K562 (cell line): ENCODE measurements around the gene CLEC3B. TPM values are rescaled to one million over a fixed set of nuclear protein-coding genes. Genes with fewer than 3 reads are reported as not detected.

ENCODE experiments used
- ATAC-seq: fragments of 200-7000 bp; cut with Tn5 transposase; 3 replicates; pipeline ENCODE4 v1.9.1; 2020; ENCODE audit warnings: moderate library complexity
- BruUV-seq: library from RNA; stranded (reverse); fragments of 400-500 nt; replicated peaks from 2 replicates; lab custom pipeline; 2021; lab: Mats Ljungman, UMichigan
- CTCF ChIA-PET: fragments of 300-600 bp; formaldehyde crosslinking; extraction: SDS; loops from one replicate; lab custom pipeline; 2021; ENCODE audit warnings: low intra/inter-chr PET ratio; lab: Yijun Ruan, JAX
- POLR2A ChIA-PET: fragments of 300-600, 350-650 bp; sonication (Branson Sonifier 250); formaldehyde crosslinking; extraction: SDS; loops from one replicate; lab custom pipeline; 2021; ENCODE audit warnings: antibody characterized with exemption, inconsistent platforms; lab: Yijun Ruan, JAX
- DNase-seq, 4 experiments: peaks; one replicate each; pipeline versions ENCODE4 v3.0.0 to v3.0.0-alpha.2; 2011 to 2018; ENCODE audit warnings: low spot score in 3 of 4, mixed read lengths in 3 of 4; ENCODE audit errors: extremely low read depth in 1 of 4
- FAIRE-seq: peaks from 2 replicates; lab custom pipeline; 2011; peaks lifted over from hg19 to GRCh38; lab: Jason Lieb, UNC
- H2AFZ ChIP-seq: 2 replicates; pipeline ENCODE4 v1.6.0; 2011; ENCODE audit warnings: low read depth, low read length, control low read depth, inconsistent platforms
- H3K27ac ChIP-seq: fragments of 200-600 bp; 3 replicates; pipeline ENCODE4 v1.8.0; 2011; ENCODE audit warnings: low read depth, mild to moderate bottlenecking, control low read depth, inconsistent platforms, low read length, moderate library complexity, mixed read lengths; ENCODE audit errors: extremely low read depth
- H3K27me3 ChIP-seq, 2 experiments: fragments of 300-600 bp in 1 of 2; 2 replicates in 1 of 2; 3 replicates in 1 of 2; pipeline versions ENCODE4 v1.6.0 to v1.8.0; 2011; ENCODE audit warnings: inconsistent platforms in 2 of 2, low read length in 2 of 2, mild to moderate bottlenecking in 1 of 2, mixed read lengths in 1 of 2, moderate library complexity in 1 of 2; ENCODE audit not compliant: control insufficient read depth in 2 of 2, insufficient read depth in 2 of 2
- H3K36me3 ChIP-seq: fragments of 300-600 bp; 3 replicates; pipeline ENCODE4 v1.8.0; 2011; ENCODE audit warnings: mild to moderate bottlenecking, low read length, inconsistent platforms; ENCODE audit not compliant: control insufficient read depth, insufficient read depth
- H3K4me1 ChIP-seq, 2 experiments: fragments of 200-600 bp in 1 of 2; replicated peaks in 1 of 2; 2 replicates in 1 of 2; 3 replicates in 1 of 2; pipeline versions ENCODE4 v1.5.1 to v1.8.0; 2011; ENCODE audit warnings: inconsistent platforms in 2 of 2, low read length in 2 of 2, mild to moderate bottlenecking in 1 of 2, mixed read lengths in 1 of 2, moderate library complexity in 1 of 2; ENCODE audit not compliant: control insufficient read depth in 2 of 2, insufficient read depth in 2 of 2
- H3K4me2 ChIP-seq: 2 replicates; pipeline ENCODE4 v1.6.1; 2011; ENCODE audit warnings: low read length, control low read depth, inconsistent platforms, mixed read lengths; ENCODE audit not compliant: insufficient read depth
- H3K4me3 ChIP-seq: fragments of 200-600 bp; sonication (generic), shearing (Covaris generic); 2 replicates; pipeline ENCODE4 v1.5.1; 2016; ENCODE audit warnings: control low read depth, inconsistent platforms
- H3K79me2 ChIP-seq: fragments of 200-600 bp; 3 replicates; pipeline ENCODE4 v1.8.0; 2011; ENCODE audit warnings: low read length, inconsistent platforms; ENCODE audit not compliant: control insufficient read depth, insufficient read depth
- H3K9ac ChIP-seq, 2 experiments: 2 replicates each; pipeline versions ENCODE4 v1.6.0 to v1.6.1; 2011; ENCODE audit warnings: low read depth in 2 of 2, low read length in 2 of 2, control low read depth in 1 of 2, inconsistent platforms in 1 of 2, mild to moderate bottlenecking in 1 of 2, mixed read lengths in 1 of 2; ENCODE audit not compliant: insufficient read depth in 1 of 2
- H3K9me1 ChIP-seq: one replicate; pipeline ENCODE4 v1.6.0; 2011; ENCODE audit warnings: inconsistent platforms, mild to moderate bottlenecking, low read length, moderate library complexity; ENCODE audit not compliant: control insufficient read depth, insufficient read depth
- H3K9me3 ChIP-seq: replicated peaks from 2 replicates; pipeline ENCODE4 v1.5.1; 2011; ENCODE audit warnings: low read depth, low read length, inconsistent platforms; ENCODE audit not compliant: control insufficient read depth, insufficient read depth
- H4K20me1 ChIP-seq: replicated peaks from 2 replicates; pipeline ENCODE4 v1.6.1; 2011; ENCODE audit warnings: low read length, inconsistent platforms, mixed read lengths; ENCODE audit not compliant: control insufficient read depth, insufficient read depth
- CREBBP ChIP-seq: IDR thresholded peaks from one replicate; pipeline ENCODE4 v1.6.1; 2012; ENCODE audit warnings: low read depth, mild to moderate bottlenecking, control low read depth, inconsistent platforms, low read length
- MGA ChIP-seq: fragments of 450-650 bp; IDR thresholded peaks from 2 replicates; pipeline ENCODE4 v1.6.1; 2016; ENCODE audit warnings: mild to moderate bottlenecking, moderate library complexity
- NR2C1 ChIP-seq, 2 experiments: fragments of 450-650 bp; IDR thresholded peaks; 2 replicates each; pipeline ENCODE4 v1.6.1; 2017; ENCODE audit warnings: mild to moderate bottlenecking in 2 of 2, antibody characterized with exemption in 1 of 2, inconsistent platforms in 1 of 2, missing compliant biosample characterization in 1 of 2, missing genetic modification characterization in 1 of 2
- RAD51 ChIP-seq: fragments of 450-650 bp; IDR thresholded peaks from 2 replicates; pipeline ENCODE4 v1.7.1; 2016; ENCODE audit warnings: low read depth, mild to moderate bottlenecking, borderline replicate concordance
- ZNF395 ChIP-seq: fragments of 200-800 bp; sonication (Bioruptor generic); IDR thresholded peaks from 2 replicates; pipeline ENCODE4 v1.6.1; 2017; ENCODE audit warnings: missing genetic modification characterization, missing compliant biosample characterization
- WGBS: fragments of 100-300 bp; shearing (Covaris generic); methylation state at CpG from one replicate; pipeline ENCODE4 v1.1.6; 2016; ENCODE audit warnings: low coverage, mixed read lengths; ENCODE audit not compliant: insufficient coverage; ENCODE audit errors: missing lambda C conversion rate; 5-methylcytosine and 5-hydroxymethylcytosine counted together
- in situ Hi-C: fragments of 300-500 bp; cut with MboI; formaldehyde crosslinking; loops from 4 replicates; pipeline ENCODE4 v1.15.0; 2018; ENCODE audit warnings: inconsistent platforms, mixed read lengths
- intact Hi-C: fragments of 100-400 bp; cut with micrococcal nuclease; formaldehyde crosslinking; loops from 2 replicates; pipeline ENCODE4 v1.14.2; 2022
- polyA plus RNA-seq, 8 experiments: library from polyadenylated mRNA; depleted of rRNA in 4 of 8; stranded (reverse) in 5 of 8; unstranded in 3 of 8; fragments of >200 nt; fragmentation: Nextera tagmentation in 2 of 8; fragmentation: Illumina TruSeq in 1 of 8; extraction: Ambion mirVana in 2 of 8; extraction: Trizol in 1 of 8; gene quantifications; 2 replicates each; pipeline versions ENCODE4 v1.2.1 to v1.2.3, GENCODE V29; 2011 to 2014; ENCODE audit warnings: inconsistent platforms in 1 of 8, missing spikeins in 1 of 8
- total RNA-seq, 7 experiments: library from RNA; depleted of rRNA in 6 of 7; stranded (reverse); fragments of >200 nt in 6 of 7; fragmentation: Illumina TruSeq in 2 of 7; extraction: Trizol in 2 of 7; gene quantifications; 2 replicates each; pipeline versions ENCODE4 v1.2.1 to v1.2.3, GENCODE V29; 2011 to 2021; ENCODE audit warnings: low replicate concordance in 1 of 7

The CLEC3B gene
- total and polyA plus RNA-seq, 9 of the 15 experiments (the other 6 are each of a cell fraction or from before 2014, with no cell fraction given), result not detected

DNA sequence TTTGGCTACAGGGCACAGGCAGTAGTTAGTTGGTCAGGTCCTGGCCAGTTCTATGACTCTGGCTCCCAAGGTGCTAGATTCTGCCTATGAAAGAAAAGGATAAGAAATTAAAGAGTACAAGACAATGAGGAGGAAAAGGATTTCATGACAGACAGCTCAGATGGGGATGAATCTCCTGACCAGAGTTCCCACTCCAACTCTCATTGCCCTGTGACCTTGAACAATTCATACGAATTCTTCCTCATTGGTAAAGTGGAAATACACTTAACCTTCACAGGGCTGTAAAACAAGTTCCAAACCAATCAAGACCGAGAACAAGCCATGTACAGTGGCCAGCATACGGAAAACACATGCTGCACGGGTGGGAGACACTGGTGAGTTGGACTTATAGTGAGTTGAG lies 23.7 kb downstream of the CLEC3B start:
- in situ Hi-C loops, result loop anchor here (25.0 kb wide), 1 partner anchor 1362 kb away; the partner anchor contains the start of genes CCR5AS and CCRL2
- CTCF ChIA-PET, result no interaction called here
- POLR2A ChIA-PET, result interaction anchor here (0.7 to 1.3 kb wide), 4 partner anchors 11 to 891 kb away, joined by 3 to 4 read pairs (median 3); no protein-coding TSS in a partner anchor

More for the DNA sequence above, 23.7 kb downstream of the CLEC3B start:
- Histone ChIP-seq H3K9ac (no peak overlapping the region), H3K4me2 (no peak overlapping the region), H2AFZ (peak overlapping the region; percentile 54), H3K27me3 (no peaks in the 10 kb centered on the region), H3K36me3 (no peaks in the 10 kb centered on the region), H3K9me3 (no peaks in the 10 kb centered on the region), H3K27ac (no peak overlapping the region), H4K20me1 (no peaks in the 10 kb centered on the region), H3K4me1 (peaks cover 16 to 43% of the 10 kb centered on the region in 2 experiments), H3K79me2 (no peaks in the 10 kb centered on the region), H3K4me3 (no peak overlapping the region), H3K9me1 (no peaks in the 10 kb centered on the region)
- peak; percentile 27; the same call in 1 of the 2 replicates for TF ChIP-seq ZNF395 (CRISPR knock-in tag)
- TF ChIP-seq MGA, result peak; percentile 76; the same call in 1 of the 2 replicates
- TF ChIP-seq CREBBP, result no peak
- TF ChIP-seq RAD51, result no peak
- TF ChIP-seq NR2C1 (IDR thresholded peaks at IDR 0.05), result no peak
- TF ChIP-seq NR2C1 (tag; IDR thresholded peaks at IDR 0.05), result 0 out of 2 replicates have a peak, but pooled peaks have one; percentile 15
- no peak for FAIRE-seq
- no peak for ATAC-seq
- no TSS peak for BruUV-seq
- intact Hi-C loops, result no loop called here
- DNase-seq, result no peak
- 48% methylated on average over 4 of the region's 4 CpGs for WGBS
